SU-DHL-6 (cell line): ENCODE measurements around the gene AHDC1.

Source experiments
- H2AFZ ChIP-seq: fragments of 200-600 bp; sonication (generic); 2 replicates; pipeline ENCODE4 v1.6.1; 2014; ENCODE audit warnings: low read depth, mild to moderate bottlenecking, moderate library complexity, mixed read lengths, antibody characterized with exemption, low read length; ENCODE audit not compliant: severe bottlenecking
- H3F3A ChIP-seq: fragments of 200-600 bp; shearing (Covaris generic); 2 replicates; pipeline ENCODE4 v1.6.0; 2016; ENCODE audit warnings: antibody characterized with exemption, mild to moderate bottlenecking; ENCODE audit not compliant: insufficient read depth
- H3K27ac ChIP-seq: fragments of 200-600 bp; sonication (generic); 2 replicates; pipeline ENCODE4 v1.5.1; 2016; ENCODE audit warnings: low read depth, mild to moderate bottlenecking, low read length, moderate library complexity, mixed read lengths
- H3K27me3 ChIP-seq: fragments of 200-600 bp; sonication (generic), shearing (Covaris generic); 2 replicates; pipeline ENCODE4 v1.6.0; 2014; ENCODE audit warnings: mild to moderate bottlenecking, low read length
- H3K36me3 ChIP-seq: fragments of 200-600 bp; sonication (generic); 2 replicates; pipeline ENCODE4 v1.6.1; 2014; ENCODE audit warnings: mild to moderate bottlenecking, low read length, mixed read lengths
- H3K4me2 ChIP-seq: fragments of 300-600, 200-600 bp; shearing (Covaris generic), sonication (generic); 2 replicates; pipeline ENCODE4 v1.6.0; 2014; ENCODE audit warnings: low read length, low read depth, mild to moderate bottlenecking; ENCODE audit not compliant: poor library complexity, severe bottlenecking
- H3K4me3 ChIP-seq: fragments of 200-600 bp; sonication (generic); 2 replicates; pipeline ENCODE4 v1.5.1; 2014; ENCODE audit warnings: antibody characterized with exemption, low read length, mild to moderate bottlenecking, mixed read lengths; ENCODE audit not compliant: insufficient read depth, poor library complexity, severe bottlenecking
- H3K79me2 ChIP-seq: fragments of 200-600 bp; sonication (generic); 2 replicates; pipeline ENCODE4 v1.6.1; 2014; ENCODE audit warnings: mild to moderate bottlenecking, low read length, moderate library complexity; ENCODE audit not compliant: insufficient read depth
- H3K9ac ChIP-seq: fragments of 200-600 bp; sonication (generic); 2 replicates; pipeline ENCODE4 v1.7.0; 2014; ENCODE audit warnings: mild to moderate bottlenecking, low read length
- H3K9me2 ChIP-seq: fragments of 200-600 bp; sonication (generic); replicated peaks from 2 replicates; pipeline ENCODE4 v1.6.1; 2014; ENCODE audit warnings: low read length; ENCODE audit not compliant: insufficient read depth
- H3K9me3 ChIP-seq: fragments of 200-600 bp; sonication (generic); 2 replicates; pipeline ENCODE4 v1.6.1; 2014; ENCODE audit warnings: low read length, mixed read lengths; ENCODE audit not compliant: insufficient read depth
- H4K20me1 ChIP-seq: fragments of 200-600 bp; sonication (generic); 2 replicates; pipeline ENCODE4 v1.6.1; 2014; ENCODE audit warnings: low read depth, mild to moderate bottlenecking, antibody characterized with exemption, low read length, moderate library complexity, mixed read lengths
- EZH2phosphoT487 ChIP-seq: fragments of 200-600 bp; sonication (generic), shearing (Covaris generic); conservative IDR thresholded peaks from 2 replicates; pipeline ENCODE4 v1.6.1; 2018; ENCODE audit warnings: mild to moderate bottlenecking, antibody characterized with exemption, low read length, moderate library complexity, mixed read lengths
- TF ChIP-seq, protein P1 (sequence below): fragments of 200-600 bp; sonication (generic); IDR thresholded peaks from one replicate; pipeline ENCODE4 v1.5.1; 2017; ENCODE audit warnings: antibody characterized with exemption, mild to moderate bottlenecking, low read length, moderate library complexity; ENCODE audit not compliant: insufficient read depth, poor library complexity, severe bottlenecking

The AHDC1 gene

DNA sequence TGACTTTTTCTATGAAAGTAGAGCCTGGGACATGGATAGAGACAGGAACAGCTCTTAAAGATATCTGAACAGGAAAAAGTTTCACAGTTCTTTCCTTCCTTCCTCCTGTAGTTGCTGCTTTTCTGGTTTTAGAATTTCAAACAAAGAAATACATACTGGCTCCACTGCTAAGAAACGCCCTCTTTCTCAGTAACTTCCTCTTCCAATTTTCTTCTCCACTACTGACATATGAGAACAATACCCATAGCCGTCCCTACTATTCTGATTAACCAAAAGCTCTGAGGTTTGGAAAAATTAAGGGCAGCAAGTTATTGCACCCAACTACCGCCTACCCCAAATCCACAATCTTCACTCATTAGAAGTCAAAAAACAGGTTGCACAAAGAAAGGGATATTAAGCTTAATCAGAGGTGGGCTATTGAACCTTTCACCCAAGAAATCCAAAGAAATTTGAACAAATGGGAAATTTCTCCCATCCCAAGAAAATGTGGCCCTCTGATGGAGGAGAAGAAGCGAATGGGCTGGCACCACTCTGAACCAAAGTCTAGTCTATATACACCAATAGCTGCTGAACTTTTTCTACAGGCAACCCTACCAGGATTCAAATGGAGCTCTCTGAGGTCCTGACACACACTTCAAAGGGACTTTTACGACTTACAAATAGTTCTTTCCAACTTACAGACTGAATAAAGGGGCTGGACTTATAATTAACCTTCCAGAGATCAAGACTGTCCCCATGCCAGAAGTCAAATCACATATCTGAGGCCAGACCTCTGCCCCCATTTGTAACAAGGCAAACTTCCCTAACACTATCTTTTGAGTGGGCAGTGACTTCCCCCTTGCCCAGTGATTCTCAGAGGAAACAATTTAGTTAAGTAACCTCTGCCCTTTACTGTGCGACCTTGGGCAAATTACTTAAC, 115.7 kb downstream of the AHDC1 start:
- Histone ChIP-seq H3K4me3 (peak overlapping the region; percentile 94), H3K9me2 (no peaks in the 10 kb centered on the region), H3K4me2 (peak overlapping the region; percentile 69), H3K79me2 (peaks cover 61% of the 10 kb centered on the region), H3K9ac (peak overlapping the region; percentile 93), H3K27me3 (no peaks in the 10 kb centered on the region), H4K20me1 (no peaks in the 10 kb centered on the region), H3K9me3 (no peaks in the 10 kb centered on the region), H3F3A (peaks cover 32% of the 10 kb centered on the region), H3K36me3 (no peaks in the 10 kb centered on the region), H3K27ac (peak overlapping the region; percentile 79), H2AFZ (no peak overlapping the region)
- TF ChIP-seq, protein P1, sequence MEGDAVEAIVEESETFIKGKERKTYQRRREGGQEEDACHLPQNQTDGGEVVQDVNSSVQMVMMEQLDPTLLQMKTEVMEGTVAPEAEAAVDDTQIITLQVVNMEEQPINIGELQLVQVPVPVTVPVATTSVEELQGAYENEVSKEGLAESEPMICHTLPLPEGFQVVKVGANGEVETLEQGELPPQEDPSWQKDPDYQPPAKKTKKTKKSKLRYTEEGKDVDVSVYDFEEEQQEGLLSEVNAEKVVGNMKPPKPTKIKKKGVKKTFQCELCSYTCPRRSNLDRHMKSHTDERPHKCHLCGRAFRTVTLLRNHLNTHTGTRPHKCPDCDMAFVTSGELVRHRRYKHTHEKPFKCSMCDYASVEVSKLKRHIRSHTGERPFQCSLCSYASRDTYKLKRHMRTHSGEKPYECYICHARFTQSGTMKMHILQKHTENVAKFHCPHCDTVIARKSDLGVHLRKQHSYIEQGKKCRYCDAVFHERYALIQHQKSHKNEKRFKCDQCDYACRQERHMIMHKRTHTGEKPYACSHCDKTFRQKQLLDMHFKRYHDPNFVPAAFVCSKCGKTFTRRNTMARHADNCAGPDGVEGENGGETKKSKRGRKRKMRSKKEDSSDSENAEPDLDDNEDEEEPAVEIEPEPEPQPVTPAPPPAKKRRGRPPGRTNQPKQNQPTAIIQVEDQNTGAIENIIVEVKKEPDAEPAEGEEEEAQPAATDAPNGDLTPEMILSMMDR, result no peak
- no peak for TF ChIP-seq EZH2phosphoT487

DNA sequence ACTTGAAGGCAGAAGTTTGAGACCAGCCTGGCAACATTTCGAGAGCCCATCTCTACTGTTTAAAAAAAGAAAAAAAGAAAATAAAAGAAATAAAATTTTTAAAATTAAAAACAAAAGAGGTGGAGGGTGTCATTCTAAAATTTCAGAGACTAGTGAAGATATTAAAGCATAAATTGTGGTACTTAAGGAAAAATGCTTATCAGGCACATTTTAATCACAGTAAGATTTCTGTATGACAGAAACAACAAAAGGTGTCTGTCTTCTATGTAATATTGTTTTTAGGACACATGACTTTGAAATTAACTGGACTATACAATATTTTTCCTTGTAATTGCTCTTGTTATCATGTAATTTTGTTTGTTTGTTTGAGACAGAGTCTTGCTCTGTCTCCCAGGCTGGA, 118.6 kb downstream of the AHDC1 start:
- Histone ChIP-seq H3K27me3 (no peaks in the 10 kb centered on the region), H4K20me1 (no peaks in the 10 kb centered on the region), H3K4me3 (no peak overlapping the region), H3K36me3 (no peaks in the 10 kb centered on the region), H3K9me3 (no peaks in the 10 kb centered on the region), H3K79me2 (peaks cover 84% of the 10 kb centered on the region), H3K9me2 (no peaks in the 10 kb centered on the region), H2AFZ (no peak overlapping the region), H3K27ac (peak overlapping the region; percentile 93), H3K9ac (no peak overlapping the region), H3F3A (peaks cover 55% of the 10 kb centered on the region), H3K4me2 (peak overlapping the region; percentile 42)
- TF ChIP-seq, protein P1, result no peak
- no peak for TF ChIP-seq EZH2phosphoT487
